ENCODE measurements around the gene ZNF236.

GRCh38 chr18:76953583-76954233 is 131.4 kb downstream of the ZNF236 start:
- TF ChIP-seq CTCF (IDR thresholded peaks at IDR 0.05; ENCODE audit: extremely low read depth in 1 of 2, insufficient read depth in 1 of 2, low read depth in 1 of 2, low read length in 2 of 2) (no peak), POLR2A (IDR thresholded peaks at IDR 0.05; ENCODE audit: low read depth, low read length) (no peak), POLR2AphosphoS5 (IDR thresholded peaks at IDR 0.05; ENCODE audit: insufficient read depth, low read depth, low read length) (no peak), MYC (IDR thresholded peaks at IDR 0.05; ENCODE audit: low read depth, low read length) (no peak), EZH2 (IDR thresholded peaks at IDR 0.05; ENCODE audit: borderline replicate concordance, low read depth, low read length, severe bottlenecking) (no peak), JUN (IDR thresholded peaks at IDR 0.05; ENCODE audit: borderline replicate concordance, insufficient read depth, insufficient read length, low read depth) (no peak), FOS (IDR thresholded peaks at IDR 0.05; ENCODE audit: borderline replicate concordance, insufficient read depth, low read length) (no peak)
- TF ChIP-seq, protein P1, sequence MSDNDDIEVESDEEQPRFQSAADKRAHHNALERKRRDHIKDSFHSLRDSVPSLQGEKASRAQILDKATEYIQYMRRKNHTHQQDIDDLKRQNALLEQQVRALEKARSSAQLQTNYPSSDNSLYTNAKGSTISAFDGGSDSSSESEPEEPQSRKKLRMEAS (IDR thresholded peaks at IDR 0.05; ENCODE audit: insufficient read depth, insufficient read length): no peak

Data from endothelial cell of umbilical vein (primary cell).